NCI-H146 treated with DMSO at 0.1 percent for 48 hours (cell line): ENCODE data around the gene INHA.

Experiments used
- DNase-seq: peaks from one replicate; lab custom pipeline; 2025; ENCODE audit not compliant: unreplicated experiment; lab: John Stamatoyannopoulos, UW

Gene INHA

GRCh38 chr2:219572237-219573001, at the start of gene INHA:
TSS of gene INHA (plus strand) at chr2:219572310. CDS start at chr2:219572375, 65 bp downstream.
- DNase-seq: no peak

- DNase-seq: no peak
These were observed 49.0 kb upstream of the INHA start for GRCh38 chr2:219523031-219523671.

- no peak for DNase-seq
These were observed 47.3 kb upstream of the INHA start for GRCh38 chr2:219524817-219525216.

- DNase-seq: no peak
These were observed 46.4 kb upstream of the INHA start for GRCh38 chr2:219525533-219526232.

GRCh38 chr2:219526320-219527075, 45.6 kb upstream of the INHA start:
- no peak for DNase-seq

GRCh38 chr2:219527076-219527394, 45.1 kb upstream of the INHA start:
- no peak for DNase-seq

- DNase-seq: no peak
These were observed 44.6 kb upstream of the INHA start for GRCh38 chr2:219527472-219527871.

- DNase-seq: peak; percentile 18
These were observed 41.8 kb upstream of the INHA start for GRCh38 chr2:219530048-219530963.

- no peak for DNase-seq
These were observed 40.3 kb upstream of the INHA start for GRCh38 chr2:219531639-219532377.

GRCh38 chr2:219532378-219532649, 39.8 kb upstream of the INHA start:
- no peak for DNase-seq

GRCh38 chr2:219533930-219534661, 38.0 kb upstream of the INHA start:
- DNase-seq: no peak

GRCh38 chr2:219536425-219536824, 35.7 kb upstream of the INHA start:
- no peak for DNase-seq

- no peak for DNase-seq
These were observed 35.1 kb upstream of the INHA start for GRCh38 chr2:219536967-219537366.

- DNase-seq: no peak
These were observed 34.2 kb upstream of the INHA start for GRCh38 chr2:219537657-219538488.

- DNase-seq: no peak
These were observed 33.6 kb upstream of the INHA start for GRCh38 chr2:219538504-219538951.

GRCh38 chr2:219538956-219539788, 32.9 kb upstream of the INHA start:
- DNase-seq: no peak

- no peak for DNase-seq
These were observed 32.0 kb upstream of the INHA start for GRCh38 chr2:219539926-219540678.
